Measurements from ENCODE around the gene YWHAH. TPM values are rescaled to one million over a fixed set of nuclear protein-coding genes. Genes with fewer than 3 reads are reported as not detected.

The YWHAH gene
- total and polyA plus RNA-seq, 9 of the 15 experiments (the other 6 are each of a cell fraction or from before 2014, with no cell fraction given) = 32.0 to 177 (median 114) TPM

GRCh38 chr22:31968022-31968421 is 23.7 kb downstream of the YWHAH start (continued):
- TF ChIP-seq ARID3B (CRISPR knock-in tag; IDR thresholded peaks at IDR 0.05; ENCODE audit: borderline replicate concordance) (no peak), ATF4 (CRISPR knock-in tag; IDR thresholded peaks at IDR 0.05) (no peak), ILK (tag; IDR thresholded peaks at IDR 0.05; ENCODE audit: borderline replicate concordance, low read depth) (no peak), TBL1XR1 (IDR thresholded peaks at IDR 0.05; ENCODE audit: low read length in 2 of 2) (no peak), ZNF436 (CRISPR knock-in tag; IDR thresholded peaks at IDR 0.05) (no peak), TAF1 (IDR thresholded peaks at IDR 0.05; ENCODE audit: control insufficient read depth, extremely low read depth, insufficient read depth, low read length, severe bottlenecking) (no peak)
